GM19467 (cell line): ENCODE results near the gene SCO1.

Source experiments
- ATAC-seq: cut with Tn5 transposase; IDR thresholded peaks from one replicate; pipeline ENCODE4 v1.9.1; 2021; ENCODE audit warnings: mild to moderate bottlenecking, moderate library complexity; ENCODE audit not compliant: unreplicated experiment

The SCO1 gene

GRCh38 chr17:10657148-10657547 is 40.2 kb downstream of the SCO1 start, which contains the start of gene MYH3:
TSS of gene MYH3 (minus strand) at chr17:10657309. CDS start at chr17:10655064, 2,245 bp downstream.
- ATAC-seq: no peak

- no peak for ATAC-seq
These were observed 43.3 kb downstream of the SCO1 start for GRCh38 chr17:10653987-10654386.

- ATAC-seq: no peak
These were observed 44.2 kb downstream of the SCO1 start for GRCh38 chr17:10652984-10653659.

- no peak for ATAC-seq
These were observed 45.4 kb downstream of the SCO1 start for GRCh38 chr17:10651927-10652326.

GRCh38 chr17:10649602-10650001 is 47.7 kb downstream of the SCO1 start:
- no peak for ATAC-seq

GRCh38 chr17:10648956-10649355 is 48.4 kb downstream of the SCO1 start:
- no peak for ATAC-seq

- no peak for ATAC-seq
These were observed 49.0 kb downstream of the SCO1 start for GRCh38 chr17:10648381-10648780.

GRCh38 chr17:10646392-10646990 is 50.8 kb downstream of the SCO1 start:
- ATAC-seq: no peak

- no peak for ATAC-seq
These were observed 56.9 kb downstream of the SCO1 start for GRCh38 chr17:10640475-10640874.

GRCh38 chr17:10638151-10638550 is 59.2 kb downstream of the SCO1 start:
- no peak for ATAC-seq

GRCh38 chr17:10635290-10635689 is 62.0 kb downstream of the SCO1 start:
- no peak for ATAC-seq

- ATAC-seq: peak; percentile 97
These were observed 63.5 kb downstream of the SCO1 start for GRCh38 chr17:10633738-10634379.

GRCh38 chr17:10631701-10632100 is 65.6 kb downstream of the SCO1 start:
- no peak for ATAC-seq

GRCh38 chr17:10631048-10631700 is 66.2 kb downstream of the SCO1 start:
- no peak for ATAC-seq

GRCh38 chr17:10629706-10630105 is 67.6 kb downstream of the SCO1 start:
- no peak for ATAC-seq

- no peak for ATAC-seq
These were observed 68.6 kb downstream of the SCO1 start for GRCh38 chr17:10628756-10629155.

GRCh38 chr17:10626390-10626789 is 70.9 kb downstream of the SCO1 start:
- ATAC-seq: no peak

GRCh38 chr17:10624969-10625368 is 72.4 kb downstream of the SCO1 start:
- no peak for ATAC-seq

- no peak for ATAC-seq
These were observed 73.5 kb downstream of the SCO1 start for GRCh38 chr17:10623737-10624338.

GRCh38 chr17:10622617-10623485 is 74.5 kb downstream of the SCO1 start:
- no peak for ATAC-seq
